SK-N-SH (cell line): ENCODE results near the gene RPL11.

Experiments used
- CHD2 ChIP-seq: fragments of 150-350 bp; IDR thresholded peaks from 2 replicates; pipeline ENCODE4 v1.6.1; 2018; ENCODE audit warnings: low read length; ENCODE audit not compliant: partially characterized antibody
- EP300 ChIP-seq, 2 experiments: IDR thresholded peaks; 2 replicates each; pipeline versions ENCODE4 v1.4.0 to v1.6.1; 2012; ENCODE audit warnings: borderline replicate concordance in 1 of 2, low read depth in 1 of 2, low read length in 1 of 2
- EZH2phosphoT487 ChIP-seq: fragments of 200-600 bp; sonication (generic); IDR thresholded peaks from 2 replicates; pipeline ENCODE4 v1.6.1; 2017; ENCODE audit warnings: low read depth, mixed run types, mild to moderate bottlenecking, antibody characterized with exemption, moderate library complexity, borderline replicate concordance
- GABPA ChIP-seq: IDR thresholded peaks from 2 replicates; pipeline ENCODE4 v1.4.0; 2012; ENCODE audit warnings: low read depth, mild to moderate bottlenecking
- NRF1 ChIP-seq: IDR thresholded peaks from 2 replicates; pipeline ENCODE4 v1.6.1; 2012; ENCODE audit warnings: low read depth, mild to moderate bottlenecking, low read length
- POLR2AphosphoS5 ChIP-seq: IDR thresholded peaks from 2 replicates; pipeline ENCODE4 v1.6.1; 2012; ENCODE audit warnings: low read depth, low read length
- RAD21 ChIP-seq: IDR thresholded peaks from 2 replicates; pipeline ENCODE4 v1.6.1; 2012; ENCODE audit warnings: mild to moderate bottlenecking, low read length
- SIN3A ChIP-seq: IDR thresholded peaks from 2 replicates; pipeline ENCODE4 v1.6.1; 2012; ENCODE audit warnings: low read depth, mild to moderate bottlenecking, low read length, moderate library complexity, borderline replicate concordance
- TCF12 ChIP-seq: IDR thresholded peaks from 2 replicates; pipeline ENCODE4 v1.4.0; 2012
- TEAD4 ChIP-seq: IDR thresholded peaks from 2 replicates; pipeline ENCODE4 v1.4.0; 2012; ENCODE audit warnings: mild to moderate bottlenecking, borderline replicate concordance; ENCODE audit not compliant: insufficient read depth
- TF ChIP-seq, protein P1 (sequence below): fragments of 200-600 bp; sonication (generic); IDR thresholded peaks from 2 replicates; pipeline ENCODE4 v1.6.1; 2017; ENCODE audit warnings: antibody characterized with exemption, mild to moderate bottlenecking, moderate library complexity
- TF ChIP-seq, protein P2 (sequence below): fragments of 150-350 bp; IDR thresholded peaks from 2 replicates; pipeline ENCODE4 v1.6.1; 2017; ENCODE audit warnings: antibody characterized with exemption, low read length, low read depth, borderline replicate concordance

DNA sequence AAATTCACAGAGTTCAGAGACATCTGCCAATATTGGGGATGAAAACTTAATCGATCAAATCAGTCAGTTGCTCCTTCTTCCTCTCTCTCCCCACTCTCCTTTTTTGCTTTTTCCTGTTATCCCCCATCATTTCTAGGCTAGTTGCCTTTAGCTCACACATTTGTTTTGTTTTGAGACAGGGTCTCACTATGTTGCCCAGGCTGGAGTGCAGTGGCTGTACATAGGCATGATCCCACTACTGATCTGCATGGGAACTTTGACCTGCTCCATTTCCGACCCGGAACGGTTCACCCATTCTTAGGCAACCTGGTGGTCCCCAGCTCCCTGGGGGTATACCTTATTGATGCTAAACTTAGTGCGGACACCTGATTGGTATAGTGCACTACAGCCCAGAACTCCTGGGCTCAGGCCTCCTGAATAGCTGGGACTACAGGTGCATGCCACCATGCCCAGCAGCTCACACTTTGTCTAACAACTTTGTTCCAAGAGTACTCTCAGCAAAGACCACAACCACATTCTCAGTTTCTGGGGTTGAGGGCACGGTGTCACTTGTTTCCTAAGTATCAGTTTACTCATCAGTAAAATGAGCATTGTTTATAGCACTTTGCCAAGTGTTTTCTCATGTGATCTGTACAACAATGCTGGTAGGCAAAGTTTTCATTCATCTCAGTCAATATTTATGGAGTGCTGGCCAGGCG lies 45.0 kb downstream of the RPL11 start:
- TF ChIP-seq RAD21 (no peak), NRF1 (no peak), EZH2phosphoT487 (no peak), GABPA (no peak), SIN3A (no peak), TCF12 (no peak), POLR2AphosphoS5 (no peak), TEAD4 (no peak), EP300 (IDR thresholded peaks at IDR 0.05; ENCODE audit: borderline replicate concordance in 1 of 2, low read depth in 1 of 2, low read length in 1 of 2) (no peak), CHD2 (no peak)
- TF ChIP-seq, protein P1, sequence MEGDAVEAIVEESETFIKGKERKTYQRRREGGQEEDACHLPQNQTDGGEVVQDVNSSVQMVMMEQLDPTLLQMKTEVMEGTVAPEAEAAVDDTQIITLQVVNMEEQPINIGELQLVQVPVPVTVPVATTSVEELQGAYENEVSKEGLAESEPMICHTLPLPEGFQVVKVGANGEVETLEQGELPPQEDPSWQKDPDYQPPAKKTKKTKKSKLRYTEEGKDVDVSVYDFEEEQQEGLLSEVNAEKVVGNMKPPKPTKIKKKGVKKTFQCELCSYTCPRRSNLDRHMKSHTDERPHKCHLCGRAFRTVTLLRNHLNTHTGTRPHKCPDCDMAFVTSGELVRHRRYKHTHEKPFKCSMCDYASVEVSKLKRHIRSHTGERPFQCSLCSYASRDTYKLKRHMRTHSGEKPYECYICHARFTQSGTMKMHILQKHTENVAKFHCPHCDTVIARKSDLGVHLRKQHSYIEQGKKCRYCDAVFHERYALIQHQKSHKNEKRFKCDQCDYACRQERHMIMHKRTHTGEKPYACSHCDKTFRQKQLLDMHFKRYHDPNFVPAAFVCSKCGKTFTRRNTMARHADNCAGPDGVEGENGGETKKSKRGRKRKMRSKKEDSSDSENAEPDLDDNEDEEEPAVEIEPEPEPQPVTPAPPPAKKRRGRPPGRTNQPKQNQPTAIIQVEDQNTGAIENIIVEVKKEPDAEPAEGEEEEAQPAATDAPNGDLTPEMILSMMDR = no peak
- TF ChIP-seq, protein P2, sequence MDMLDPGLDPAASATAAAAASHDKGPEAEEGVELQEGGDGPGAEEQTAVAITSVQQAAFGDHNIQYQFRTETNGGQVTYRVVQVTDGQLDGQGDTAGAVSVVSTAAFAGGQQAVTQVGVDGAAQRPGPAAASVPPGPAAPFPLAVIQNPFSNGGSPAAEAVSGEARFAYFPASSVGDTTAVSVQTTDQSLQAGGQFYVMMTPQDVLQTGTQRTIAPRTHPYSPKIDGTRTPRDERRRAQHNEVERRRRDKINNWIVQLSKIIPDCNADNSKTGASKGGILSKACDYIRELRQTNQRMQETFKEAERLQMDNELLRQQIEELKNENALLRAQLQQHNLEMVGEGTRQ = no peak
